SH-SY5Y (cell line): ENCODE results near the gene KCTD16.

Experiments
- GATA2 ChIP-seq: IDR thresholded peaks from 2 replicates; pipeline ENCODE4 v1.6.1; 2011; ENCODE audit warnings: mild to moderate bottlenecking, low read depth, low read length
- GATA3 ChIP-seq: IDR thresholded peaks from 2 replicates; pipeline ENCODE4 v1.6.1; 2011; ENCODE audit warnings: low read depth, mild to moderate bottlenecking, low read length, moderate library complexity

The KCTD16 gene

DNA sequence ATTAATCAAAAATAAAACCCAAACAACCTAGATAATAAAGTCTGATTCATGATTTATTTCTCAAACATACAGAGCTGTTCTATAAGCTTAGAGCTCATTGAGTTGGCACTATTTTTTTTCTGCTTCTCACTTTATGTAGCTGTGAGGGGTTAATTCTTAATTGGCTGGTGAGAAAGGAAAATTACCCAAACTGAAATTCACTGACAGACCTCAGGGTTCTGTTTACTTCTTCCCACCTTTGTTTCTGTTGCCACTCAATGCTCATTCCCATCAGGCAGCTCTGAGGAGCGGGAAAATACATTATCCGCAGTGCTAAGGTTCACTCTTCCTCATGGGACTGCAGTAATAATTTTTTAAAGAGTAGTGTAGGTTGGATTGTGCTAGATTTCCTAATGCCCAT is 139.9 kb downstream of the KCTD16 start:
- no peak for TF ChIP-seq GATA2
- TF ChIP-seq GATA3 = no peak

DNA sequence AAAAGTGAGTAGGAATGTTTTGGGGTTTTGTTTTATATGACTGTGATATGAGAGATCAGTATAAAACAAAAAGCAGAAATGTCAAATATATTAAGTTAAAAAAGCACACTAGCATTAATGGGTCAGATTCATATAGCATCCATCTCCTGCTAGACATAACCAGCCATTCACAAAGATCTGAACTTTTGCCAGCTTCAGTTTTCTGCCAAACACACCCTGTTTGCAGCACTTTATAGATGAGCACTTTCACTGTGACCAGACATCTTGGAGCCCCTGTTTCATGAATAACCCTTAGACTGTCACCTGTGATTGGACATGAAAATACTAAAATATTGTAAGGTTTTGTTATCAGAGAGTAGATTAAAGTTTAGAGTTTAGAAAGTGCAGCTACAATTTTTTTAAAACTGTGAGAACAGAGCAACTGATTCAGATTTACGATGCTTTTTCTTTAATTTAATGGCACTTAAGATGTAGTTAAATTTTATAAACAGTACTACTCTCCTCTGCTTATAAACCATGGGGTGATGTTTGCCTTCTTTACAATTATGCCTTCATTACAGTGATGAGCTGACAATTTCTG is 142.6 kb downstream of the KCTD16 start:
- TF ChIP-seq GATA3 (no peak), GATA2 (no peak)

GRCh38 chr5:144315026-144315425 is 144.4 kb downstream of the KCTD16 start:
- no peak for TF ChIP-seq GATA2
- no peak for TF ChIP-seq GATA3

- no peak for TF ChIP-seq GATA2
- TF ChIP-seq GATA3 = no peak
Measured at GRCh38 chr5:144315994-144316634, 145.4 kb downstream of the KCTD16 start.

- TF ChIP-seq GATA3 (no peak), GATA2 (no peak)
Measured at GRCh38 chr5:144318011-144318410, 147.3 kb downstream of the KCTD16 start.

GRCh38 chr5:144318460-144318859 is 147.8 kb downstream of the KCTD16 start:
- TF ChIP-seq GATA3 = no peak
- TF ChIP-seq GATA2 = no peak

GRCh38 chr5:144323181-144323580 is 152.5 kb downstream of the KCTD16 start:
- TF ChIP-seq GATA3 (no peak), GATA2 (no peak)

- TF ChIP-seq GATA2 (no peak), GATA3 (no peak)
Measured at GRCh38 chr5:144325532-144325931, 154.9 kb downstream of the KCTD16 start.

DNA sequence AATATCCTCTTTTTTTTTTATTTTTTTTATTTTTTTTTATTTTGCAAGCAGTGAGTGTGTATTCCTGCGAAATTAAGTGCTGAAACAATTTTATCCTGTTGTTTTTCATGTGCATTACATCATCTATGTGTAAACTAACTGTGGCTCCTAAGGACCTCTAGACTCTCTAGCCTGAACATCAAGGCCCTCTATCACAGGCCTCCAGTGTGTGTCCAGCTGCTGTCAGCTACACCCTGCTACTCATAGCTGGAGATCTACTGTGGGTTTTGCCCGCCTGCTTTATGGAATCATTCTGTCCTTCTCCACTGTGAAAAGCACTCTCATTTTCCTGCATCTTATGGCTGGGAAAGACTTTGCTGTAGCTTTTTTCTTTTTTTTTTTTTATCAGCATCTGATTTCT is 157.8 kb downstream of the KCTD16 start:
- no peak for TF ChIP-seq GATA2
- no peak for TF ChIP-seq GATA3

- TF ChIP-seq GATA2 (no peak), GATA3 (no peak)
Measured at GRCh38 chr5:144328980-144329379, 158.3 kb downstream of the KCTD16 start.

GRCh38 chr5:144329681-144330080 is 159.0 kb downstream of the KCTD16 start:
- TF ChIP-seq GATA2 (no peak), GATA3 (no peak)

DNA sequence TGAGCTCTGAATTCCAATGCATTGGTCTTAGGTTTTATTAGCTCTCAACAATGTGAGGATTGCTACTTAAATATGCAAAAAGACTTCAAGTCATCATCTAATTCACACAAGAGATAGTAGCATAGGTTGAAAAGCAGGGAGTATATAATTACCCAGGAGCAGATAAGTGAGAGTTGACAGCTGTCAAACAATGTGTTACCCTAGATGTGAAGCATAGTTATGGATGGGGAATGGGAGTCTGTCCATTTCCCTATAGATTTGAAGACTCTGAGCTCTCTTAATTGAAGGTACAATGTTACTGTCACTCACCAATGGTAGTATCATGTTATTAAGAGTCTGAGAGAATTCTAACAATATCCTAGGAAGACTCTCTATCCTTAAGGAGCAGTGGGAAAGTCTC is 160.7 kb downstream of the KCTD16 start:
- TF ChIP-seq GATA2 (no peak), GATA3 (no peak)

- no peak for TF ChIP-seq GATA3
- no peak for TF ChIP-seq GATA2
Measured at GRCh38 chr5:144332265-144332664, 161.6 kb downstream of the KCTD16 start.

DNA sequence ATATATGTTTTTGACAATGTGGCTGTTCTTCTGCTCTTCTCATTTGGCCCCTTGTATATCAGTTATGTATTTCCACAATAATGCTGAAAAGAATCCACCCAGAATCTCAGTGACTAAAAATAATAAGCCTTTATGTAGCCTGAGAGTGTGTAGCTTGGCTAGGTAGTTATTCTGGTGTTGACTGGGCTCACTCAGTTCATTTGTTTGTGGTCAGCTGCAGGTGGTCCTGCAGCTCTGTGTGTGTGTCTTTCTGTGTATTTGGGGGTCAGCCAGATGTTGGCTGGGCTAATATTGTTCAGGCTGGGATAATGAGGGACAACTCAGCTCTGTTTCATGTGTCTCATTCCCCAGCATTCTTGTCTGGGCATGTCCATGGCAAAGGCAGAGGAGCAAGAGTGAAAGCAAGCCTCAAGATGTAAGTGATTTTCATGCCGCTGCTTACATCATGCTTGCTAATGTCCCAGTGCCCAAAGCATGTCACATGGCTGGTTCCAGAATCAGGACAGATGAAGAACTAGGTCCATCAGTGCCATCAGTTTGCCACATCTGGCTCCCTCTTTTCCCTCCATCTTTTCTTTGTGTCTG is 162.8 kb downstream of the KCTD16 start:
- TF ChIP-seq GATA3 = no peak
- no peak for TF ChIP-seq GATA2

- TF ChIP-seq GATA3 = no peak
- no peak for TF ChIP-seq GATA2
Measured at GRCh38 chr5:144335561-144335960, 164.9 kb downstream of the KCTD16 start.
